K562 (cell line): ENCODE data around the gene MIER2. TPM values are rescaled to one million over a fixed set of nuclear protein-coding genes. Genes with fewer than 3 reads are reported as not detected.
"Not testable (repeated sequence)": the region's sequence is repeated elsewhere in the genome, so short reads cannot be mapped to it uniquely, and the experiment has no call there.

Experiments used
- ATAC-seq: fragments of 200-7000 bp; cut with Tn5 transposase; 3 replicates; pipeline ENCODE4 v1.9.1; 2020; ENCODE audit warnings: moderate library complexity
- BruUV-seq: library from RNA; stranded (reverse); fragments of 400-500 nt; replicated peaks from 2 replicates; lab custom pipeline; 2021; lab: Mats Ljungman, UMichigan
- CTCF ChIA-PET: fragments of 300-600 bp; formaldehyde crosslinking; extraction: SDS; loops from one replicate; lab custom pipeline; 2021; ENCODE audit warnings: low intra/inter-chr PET ratio; lab: Yijun Ruan, JAX
- POLR2A ChIA-PET: fragments of 300-600, 350-650 bp; sonication (Branson Sonifier 250); formaldehyde crosslinking; extraction: SDS; loops from one replicate; lab custom pipeline; 2021; ENCODE audit warnings: antibody characterized with exemption, inconsistent platforms; lab: Yijun Ruan, JAX
- DNase-seq, 4 experiments: peaks; one replicate each; pipeline versions ENCODE4 v3.0.0 to v3.0.0-alpha.2; 2011 to 2018; ENCODE audit warnings: low spot score in 3 of 4, mixed read lengths in 3 of 4; ENCODE audit errors: extremely low read depth in 1 of 4
- FAIRE-seq: peaks from 2 replicates; lab custom pipeline; 2011; peaks lifted over from hg19 to GRCh38; lab: Jason Lieb, UNC
- H2AFZ ChIP-seq: 2 replicates; pipeline ENCODE4 v1.6.0; 2011; ENCODE audit warnings: low read depth, low read length, control low read depth, inconsistent platforms
- H3K27ac ChIP-seq: fragments of 200-600 bp; 3 replicates; pipeline ENCODE4 v1.8.0; 2011; ENCODE audit warnings: low read depth, mild to moderate bottlenecking, control low read depth, inconsistent platforms, low read length, moderate library complexity, mixed read lengths; ENCODE audit errors: extremely low read depth
- H3K27me3 ChIP-seq, 2 experiments: fragments of 300-600 bp in 1 of 2; 2 replicates in 1 of 2; 3 replicates in 1 of 2; pipeline versions ENCODE4 v1.6.0 to v1.8.0; 2011; ENCODE audit warnings: inconsistent platforms in 2 of 2, low read length in 2 of 2, mild to moderate bottlenecking in 1 of 2, mixed read lengths in 1 of 2, moderate library complexity in 1 of 2; ENCODE audit not compliant: control insufficient read depth in 2 of 2, insufficient read depth in 2 of 2
- H3K36me3 ChIP-seq: fragments of 300-600 bp; 3 replicates; pipeline ENCODE4 v1.8.0; 2011; ENCODE audit warnings: mild to moderate bottlenecking, low read length, inconsistent platforms; ENCODE audit not compliant: control insufficient read depth, insufficient read depth
- H3K4me1 ChIP-seq, 2 experiments: fragments of 200-600 bp in 1 of 2; replicated peaks in 1 of 2; 2 replicates in 1 of 2; 3 replicates in 1 of 2; pipeline versions ENCODE4 v1.5.1 to v1.8.0; 2011; ENCODE audit warnings: inconsistent platforms in 2 of 2, low read length in 2 of 2, mild to moderate bottlenecking in 1 of 2, mixed read lengths in 1 of 2, moderate library complexity in 1 of 2; ENCODE audit not compliant: control insufficient read depth in 2 of 2, insufficient read depth in 2 of 2
- H3K4me2 ChIP-seq: 2 replicates; pipeline ENCODE4 v1.6.1; 2011; ENCODE audit warnings: low read length, control low read depth, inconsistent platforms, mixed read lengths; ENCODE audit not compliant: insufficient read depth
- H3K4me3 ChIP-seq: fragments of 200-600 bp; sonication (generic), shearing (Covaris generic); 2 replicates; pipeline ENCODE4 v1.5.1; 2016; ENCODE audit warnings: control low read depth, inconsistent platforms
- H3K79me2 ChIP-seq: fragments of 200-600 bp; 3 replicates; pipeline ENCODE4 v1.8.0; 2011; ENCODE audit warnings: low read length, inconsistent platforms; ENCODE audit not compliant: control insufficient read depth, insufficient read depth
- H3K9ac ChIP-seq, 2 experiments: 2 replicates each; pipeline versions ENCODE4 v1.6.0 to v1.6.1; 2011; ENCODE audit warnings: low read depth in 2 of 2, low read length in 2 of 2, control low read depth in 1 of 2, inconsistent platforms in 1 of 2, mild to moderate bottlenecking in 1 of 2, mixed read lengths in 1 of 2; ENCODE audit not compliant: insufficient read depth in 1 of 2
- H3K9me1 ChIP-seq: one replicate; pipeline ENCODE4 v1.6.0; 2011; ENCODE audit warnings: inconsistent platforms, mild to moderate bottlenecking, low read length, moderate library complexity; ENCODE audit not compliant: control insufficient read depth, insufficient read depth
- H3K9me3 ChIP-seq: replicated peaks from 2 replicates; pipeline ENCODE4 v1.5.1; 2011; ENCODE audit warnings: low read depth, low read length, inconsistent platforms; ENCODE audit not compliant: control insufficient read depth, insufficient read depth
- H4K20me1 ChIP-seq: replicated peaks from 2 replicates; pipeline ENCODE4 v1.6.1; 2011; ENCODE audit warnings: low read length, inconsistent platforms, mixed read lengths; ENCODE audit not compliant: control insufficient read depth, insufficient read depth
- CBX8 ChIP-seq: fragments of 200-600 bp; sonication (generic); IDR thresholded peaks from 2 replicates; pipeline ENCODE4 v1.6.1; 2012; ENCODE audit warnings: borderline replicate concordance, mixed run types, low read depth, mild to moderate bottlenecking, moderate library complexity, mixed read lengths, low read length, control low read depth, inconsistent platforms; ENCODE audit not compliant: poor library complexity, severe bottlenecking; ENCODE audit errors: extremely low read depth
- MAZ ChIP-seq, 2 experiments: fragments of 450-650 bp in 1 of 2; sonication (generic) in 1 of 2; formaldehyde crosslinking; IDR thresholded peaks in 1 of 2; conservative IDR thresholded peaks in 1 of 2; 2 replicates each; pipeline versions ENCODE4 v1.4.0 to v1.5.0; 2020; ENCODE audit warnings: mild to moderate bottlenecking in 1 of 2, missing genetic modification reagents in 1 of 2
- POLR2AphosphoS2 ChIP-seq: IDR thresholded peaks from 2 replicates; pipeline ENCODE4 v1.6.1; 2012; ENCODE audit warnings: low read length, improper control_type of control experiment
- SOX6 ChIP-seq: fragments of 450-650 bp; IDR thresholded peaks from 2 replicates; pipeline ENCODE4 v1.6.1; 2014; ENCODE audit warnings: mild to moderate bottlenecking
- WGBS: fragments of 100-300 bp; shearing (Covaris generic); methylation state at CpG from one replicate; pipeline ENCODE4 v1.1.6; 2016; ENCODE audit warnings: low coverage, mixed read lengths; ENCODE audit not compliant: insufficient coverage; ENCODE audit errors: missing lambda C conversion rate; 5-methylcytosine and 5-hydroxymethylcytosine counted together
- in situ Hi-C: fragments of 300-500 bp; cut with MboI; formaldehyde crosslinking; loops from 4 replicates; pipeline ENCODE4 v1.15.0; 2018; ENCODE audit warnings: inconsistent platforms, mixed read lengths
- intact Hi-C: fragments of 100-400 bp; cut with micrococcal nuclease; formaldehyde crosslinking; loops from 2 replicates; pipeline ENCODE4 v1.14.2; 2022
- polyA plus RNA-seq, 8 experiments: library from polyadenylated mRNA; depleted of rRNA in 4 of 8; stranded (reverse) in 5 of 8; unstranded in 3 of 8; fragments of >200 nt; fragmentation: Nextera tagmentation in 2 of 8; fragmentation: Illumina TruSeq in 1 of 8; extraction: Ambion mirVana in 2 of 8; extraction: Trizol in 1 of 8; gene quantifications; 2 replicates each; pipeline versions ENCODE4 v1.2.1 to v1.2.3, GENCODE V29; 2011 to 2014; ENCODE audit warnings: inconsistent platforms in 1 of 8, missing spikeins in 1 of 8
- total RNA-seq, 7 experiments: library from RNA; depleted of rRNA in 6 of 7; stranded (reverse); fragments of >200 nt in 6 of 7; fragmentation: Illumina TruSeq in 2 of 7; extraction: Trizol in 2 of 7; gene quantifications; 2 replicates each; pipeline versions ENCODE4 v1.2.1 to v1.2.3, GENCODE V29; 2011 to 2021; ENCODE audit warnings: low replicate concordance in 1 of 7
- TF ChIP-seq, protein P1 (sequence below): fragments of 200-800 bp; sonication (Bioruptor generic); IDR thresholded peaks from 2 replicates; pipeline ENCODE4 v1.6.1; 2017; ENCODE audit warnings: missing genetic modification characterization, missing compliant biosample characterization
- TF ChIP-seq, protein P2 (sequence below), 3 experiments: IDR thresholded peaks in 2 of 3; conservative IDR thresholded peaks in 1 of 3; 2 replicates each; pipeline ENCODE4 v1.5.1; 2011 to 2012; ENCODE audit warnings: low read length in 3 of 3, mild to moderate bottlenecking in 3 of 3, control low read depth in 2 of 3, improper control_type of control experiment in 1 of 3, inconsistent platforms in 1 of 3, low read depth in 1 of 3, mixed read lengths in 1 of 3, moderate library complexity in 1 of 3; ENCODE audit not compliant: insufficient read depth in 2 of 3
- TF ChIP-seq, protein P3 (sequence below): fragments of 450-650 bp; IDR thresholded peaks from 2 replicates; pipeline ENCODE4 v1.6.1; 2016

The MIER2 gene
- total and polyA plus RNA-seq, 9 of the 15 experiments (the other 6 are each of a cell fraction or from before 2014, with no cell fraction given), result 0.46 to 34.7 (median 15.6) TPM

DNA sequence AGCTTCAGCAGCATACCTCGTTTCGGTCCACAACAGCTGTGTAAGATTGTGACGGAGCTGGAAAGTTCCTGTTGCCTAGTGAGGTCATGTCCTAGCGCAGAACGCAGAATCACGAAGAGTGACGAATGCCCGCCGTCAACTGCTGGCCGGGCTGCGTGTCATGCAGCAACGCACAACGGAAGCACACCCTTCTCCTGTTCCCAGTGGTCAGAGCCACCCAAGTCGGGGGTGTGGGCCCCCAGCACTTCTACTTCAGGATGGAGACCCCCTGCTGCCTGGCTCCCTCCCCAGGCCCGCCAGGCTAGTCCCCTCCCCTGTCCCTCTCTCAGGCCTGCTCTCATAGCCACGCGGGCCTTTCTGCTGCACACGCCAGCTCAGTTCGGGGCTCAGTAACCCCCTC lies 38.4 kb upstream of the MIER2 start (continued):
- TF ChIP-seq CBX8 (no peak), POLR2AphosphoS2 (no peak), SOX6 (no peak), MAZ (CRISPR knock-in tag; conservative IDR thresholded peaks at IDR 0.05 in 1 of 2, IDR thresholded peaks at IDR 0.05 in 1 of 2) (no peak)
- TF ChIP-seq, protein P1, sequence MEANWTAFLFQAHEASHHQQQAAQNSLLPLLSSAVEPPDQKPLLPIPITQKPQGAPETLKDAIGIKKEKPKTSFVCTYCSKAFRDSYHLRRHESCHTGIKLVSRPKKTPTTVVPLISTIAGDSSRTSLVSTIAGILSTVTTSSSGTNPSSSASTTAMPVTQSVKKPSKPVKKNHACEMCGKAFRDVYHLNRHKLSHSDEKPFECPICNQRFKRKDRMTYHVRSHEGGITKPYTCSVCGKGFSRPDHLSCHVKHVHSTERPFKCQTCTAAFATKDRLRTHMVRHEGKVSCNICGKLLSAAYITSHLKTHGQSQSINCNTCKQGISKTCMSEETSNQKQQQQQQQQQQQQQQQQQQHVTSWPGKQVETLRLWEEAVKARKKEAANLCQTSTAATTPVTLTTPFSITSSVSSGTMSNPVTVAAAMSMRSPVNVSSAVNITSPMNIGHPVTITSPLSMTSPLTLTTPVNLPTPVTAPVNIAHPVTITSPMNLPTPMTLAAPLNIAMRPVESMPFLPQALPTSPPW (CRISPR knock-in tag), result no peak
- TF ChIP-seq, protein P2, sequence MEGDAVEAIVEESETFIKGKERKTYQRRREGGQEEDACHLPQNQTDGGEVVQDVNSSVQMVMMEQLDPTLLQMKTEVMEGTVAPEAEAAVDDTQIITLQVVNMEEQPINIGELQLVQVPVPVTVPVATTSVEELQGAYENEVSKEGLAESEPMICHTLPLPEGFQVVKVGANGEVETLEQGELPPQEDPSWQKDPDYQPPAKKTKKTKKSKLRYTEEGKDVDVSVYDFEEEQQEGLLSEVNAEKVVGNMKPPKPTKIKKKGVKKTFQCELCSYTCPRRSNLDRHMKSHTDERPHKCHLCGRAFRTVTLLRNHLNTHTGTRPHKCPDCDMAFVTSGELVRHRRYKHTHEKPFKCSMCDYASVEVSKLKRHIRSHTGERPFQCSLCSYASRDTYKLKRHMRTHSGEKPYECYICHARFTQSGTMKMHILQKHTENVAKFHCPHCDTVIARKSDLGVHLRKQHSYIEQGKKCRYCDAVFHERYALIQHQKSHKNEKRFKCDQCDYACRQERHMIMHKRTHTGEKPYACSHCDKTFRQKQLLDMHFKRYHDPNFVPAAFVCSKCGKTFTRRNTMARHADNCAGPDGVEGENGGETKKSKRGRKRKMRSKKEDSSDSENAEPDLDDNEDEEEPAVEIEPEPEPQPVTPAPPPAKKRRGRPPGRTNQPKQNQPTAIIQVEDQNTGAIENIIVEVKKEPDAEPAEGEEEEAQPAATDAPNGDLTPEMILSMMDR (IDR thresholded peaks at IDR 0.05 in 2 of 3, conservative IDR thresholded peaks at IDR 0.05 in 1 of 3; ENCODE audit: insufficient read depth in 2 of 3, low read depth in 1 of 3, low read length in 3 of 3), result no peak
- TF ChIP-seq, protein P3, sequence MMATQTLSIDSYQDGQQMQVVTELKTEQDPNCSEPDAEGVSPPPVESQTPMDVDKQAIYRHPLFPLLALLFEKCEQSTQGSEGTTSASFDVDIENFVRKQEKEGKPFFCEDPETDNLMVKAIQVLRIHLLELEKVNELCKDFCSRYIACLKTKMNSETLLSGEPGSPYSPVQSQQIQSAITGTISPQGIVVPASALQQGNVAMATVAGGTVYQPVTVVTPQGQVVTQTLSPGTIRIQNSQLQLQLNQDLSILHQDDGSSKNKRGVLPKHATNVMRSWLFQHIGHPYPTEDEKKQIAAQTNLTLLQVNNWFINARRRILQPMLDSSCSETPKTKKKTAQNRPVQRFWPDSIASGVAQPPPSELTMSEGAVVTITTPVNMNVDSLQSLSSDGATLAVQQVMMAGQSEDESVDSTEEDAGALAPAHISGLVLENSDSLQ, result no peak
- TF ChIP-seq, all 486 proteins: peak for 10

DNA sequence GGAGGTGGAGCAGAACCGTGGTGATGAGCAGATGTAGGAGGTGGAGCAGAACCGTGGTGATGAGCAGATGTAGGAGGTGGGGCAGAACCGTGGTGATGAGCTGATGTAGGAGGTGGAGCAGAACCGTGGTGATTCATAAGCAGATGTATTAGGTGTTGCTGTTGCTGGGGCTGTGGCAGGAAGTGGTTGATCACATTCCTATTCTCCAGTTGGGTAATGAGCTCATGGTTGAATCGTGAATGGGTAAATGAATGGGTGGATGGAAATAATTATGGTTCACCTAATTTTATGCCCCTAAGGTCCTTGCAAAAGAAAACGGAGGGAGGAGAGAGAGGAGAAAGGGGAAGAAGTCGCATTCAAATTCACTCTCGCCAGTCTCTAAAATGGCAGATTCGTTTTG lies 38.0 kb upstream of the MIER2 start:
- H3K9me3 ChIP-seq, DNase-seq, H3K4me3 ChIP-seq, intact Hi-C loops, in situ Hi-C loops, H3K9me1 ChIP-seq, H3K36me3 ChIP-seq, POLR2A ChIA-PET, CTCF ChIA-PET, H3K9ac ChIP-seq, FAIRE-seq, H3K79me2 ChIP-seq, H4K20me1 ChIP-seq, H2AFZ ChIP-seq, ATAC-seq, BruUV-seq, H3K27ac ChIP-seq: not testable (repeated sequence)
- WGBS, result 3% methylated on average over 6 of the region's 9 CpGs
- H3K4me1 ChIP-seq, result peaks cover 5 to 30% of the 10 kb centered on the region in 2 experiments; a peak in 4 of 5 replicates
- peak overlapping the region; percentile 8; the same call in 1 of the 2 replicates for H3K4me2 ChIP-seq
- H3K27me3 ChIP-seq, result peaks cover 14 to 40% of the 10 kb centered on the region in 2 experiments; a peak in 4 of 5 replicates
